MM.1S (cell line): ENCODE results near the gene COPB1.

Source experiments
- DNase-seq: peaks from one replicate; pipeline ENCODE4 v3.0.0-alpha.2; 2015
- H2AFZ ChIP-seq: fragments of 300-600 bp; sonication (generic); 2 replicates; pipeline ENCODE4 v1.6.0; 2016; ENCODE audit warnings: antibody characterized with exemption, low read length
- H3F3A ChIP-seq: fragments of 300-600 bp; sonication (generic); 2 replicates; pipeline ENCODE4 v1.6.1; 2016; ENCODE audit warnings: mild to moderate bottlenecking, antibody characterized with exemption, low read length, moderate library complexity, mixed read lengths; ENCODE audit not compliant: insufficient read depth
- H3K27ac ChIP-seq: fragments of 300-600 bp; sonication (generic); 2 replicates; pipeline ENCODE4 v1.5.1; 2016; ENCODE audit warnings: mild to moderate bottlenecking, low read length
- H3K27me3 ChIP-seq: fragments of 300-600 bp; sonication (generic); replicated peaks from 2 replicates; pipeline ENCODE4 v1.6.0; 2016; ENCODE audit warnings: low read length; ENCODE audit not compliant: insufficient read depth
- H3K36me3 ChIP-seq: fragments of 300-600 bp; sonication (generic); replicated peaks from 2 replicates; pipeline ENCODE4 v1.6.1; 2016; ENCODE audit warnings: mild to moderate bottlenecking, low read length, mixed read lengths; ENCODE audit not compliant: insufficient read depth
- H3K4me1 ChIP-seq: fragments of 300-600 bp; sonication (generic); 2 replicates; pipeline ENCODE4 v1.6.1; 2016; ENCODE audit warnings: low read length, mixed read lengths
- H3K4me2 ChIP-seq: fragments of 300-600 bp; sonication (generic); 2 replicates; pipeline ENCODE4 v1.6.0; 2016; ENCODE audit warnings: low read depth, low read length
- H3K4me3 ChIP-seq: fragments of 300-600 bp; sonication (generic); 2 replicates; pipeline ENCODE4 v1.5.1; 2016; ENCODE audit warnings: low read length, mixed read lengths
- H3K79me2 ChIP-seq: fragments of 300-600 bp; sonication (generic); 2 replicates; pipeline ENCODE4 v1.6.1; 2016; ENCODE audit warnings: mixed run types, low read length, mixed read lengths
- H3K9ac ChIP-seq: fragments of 300-600 bp; sonication (generic); 2 replicates; pipeline ENCODE4 v1.6.1; 2016; ENCODE audit warnings: low read length, mixed read lengths
- H3K9me2 ChIP-seq: fragments of 300-600 bp; sonication (generic); replicated peaks from 2 replicates; pipeline ENCODE4 v1.6.1; 2016; ENCODE audit warnings: mild to moderate bottlenecking, low read length, mixed read lengths; ENCODE audit not compliant: insufficient read depth
- H3K9me3 ChIP-seq: fragments of 300-600 bp; sonication (generic); replicated peaks from 2 replicates; pipeline ENCODE4 v1.6.1; 2016; ENCODE audit warnings: mild to moderate bottlenecking, low read length, mixed read lengths; ENCODE audit not compliant: insufficient read depth
- H4K20me1 ChIP-seq: fragments of 300-600 bp; sonication (generic); 2 replicates; pipeline ENCODE4 v1.6.1; 2016; ENCODE audit warnings: mild to moderate bottlenecking, low read length, moderate library complexity, mixed read lengths; ENCODE audit not compliant: insufficient read depth
- EZH2 ChIP-seq: fragments of 300-600 bp; sonication (generic); optimal IDR thresholded peaks from 2 replicates; pipeline ENCODE3; 2017; ENCODE audit warnings: low read depth, mild to moderate bottlenecking, antibody characterized with exemption, low read length, mixed read lengths
- EZH2phosphoT487 ChIP-seq: fragments of 300-600 bp; sonication (generic); IDR thresholded peaks from 2 replicates; pipeline ENCODE4 v1.6.1; 2018; ENCODE audit warnings: antibody characterized with exemption, low read length
- TF ChIP-seq, protein P1 (sequence below): fragments of 300-600 bp; sonication (generic); IDR thresholded peaks from 2 replicates; pipeline ENCODE4 v1.5.1; 2016; ENCODE audit warnings: antibody characterized with exemption, low read length, mixed read lengths

Gene COPB1

DNA sequence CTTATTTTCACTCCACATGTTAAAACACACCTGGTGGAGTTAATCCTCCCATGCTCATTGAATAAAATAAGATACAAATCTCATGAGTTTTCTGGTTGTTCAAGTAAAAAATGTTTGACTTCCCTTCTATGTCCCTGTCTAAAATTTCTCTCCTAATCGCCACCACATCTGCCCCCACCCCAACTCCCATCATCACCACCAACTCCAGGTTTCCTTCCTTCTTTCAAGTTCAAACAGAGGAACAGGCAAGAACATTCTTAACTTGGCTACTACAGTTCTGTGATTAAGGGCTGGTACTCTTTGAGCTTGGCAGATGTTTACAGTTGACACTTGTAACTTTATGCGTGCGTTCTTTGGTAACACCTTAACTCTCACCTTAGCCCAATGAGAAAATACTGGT lies 29.7 kb upstream of the COPB1 start:
- Histone ChIP-seq H3K9me2 (no peaks in the 10 kb centered on the region), H3K4me2 (no peak overlapping the region), H3K36me3 (no peaks in the 10 kb centered on the region), H2AFZ (no peak overlapping the region), H3K4me1 (no peaks in the 10 kb centered on the region), H3K27ac (no peak overlapping the region), H4K20me1 (no peaks in the 10 kb centered on the region), H3K9ac (no peak overlapping the region), H3K9me3 (no peaks in the 10 kb centered on the region), H3F3A (no peaks in the 10 kb centered on the region), H3K4me3 (no peak overlapping the region), H3K79me2 (no peaks in the 10 kb centered on the region), H3K27me3 (no peaks in the 10 kb centered on the region)
- TF ChIP-seq, protein P1, sequence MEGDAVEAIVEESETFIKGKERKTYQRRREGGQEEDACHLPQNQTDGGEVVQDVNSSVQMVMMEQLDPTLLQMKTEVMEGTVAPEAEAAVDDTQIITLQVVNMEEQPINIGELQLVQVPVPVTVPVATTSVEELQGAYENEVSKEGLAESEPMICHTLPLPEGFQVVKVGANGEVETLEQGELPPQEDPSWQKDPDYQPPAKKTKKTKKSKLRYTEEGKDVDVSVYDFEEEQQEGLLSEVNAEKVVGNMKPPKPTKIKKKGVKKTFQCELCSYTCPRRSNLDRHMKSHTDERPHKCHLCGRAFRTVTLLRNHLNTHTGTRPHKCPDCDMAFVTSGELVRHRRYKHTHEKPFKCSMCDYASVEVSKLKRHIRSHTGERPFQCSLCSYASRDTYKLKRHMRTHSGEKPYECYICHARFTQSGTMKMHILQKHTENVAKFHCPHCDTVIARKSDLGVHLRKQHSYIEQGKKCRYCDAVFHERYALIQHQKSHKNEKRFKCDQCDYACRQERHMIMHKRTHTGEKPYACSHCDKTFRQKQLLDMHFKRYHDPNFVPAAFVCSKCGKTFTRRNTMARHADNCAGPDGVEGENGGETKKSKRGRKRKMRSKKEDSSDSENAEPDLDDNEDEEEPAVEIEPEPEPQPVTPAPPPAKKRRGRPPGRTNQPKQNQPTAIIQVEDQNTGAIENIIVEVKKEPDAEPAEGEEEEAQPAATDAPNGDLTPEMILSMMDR, result no peak
- no peak for TF ChIP-seq EZH2phosphoT487
- no peak for TF ChIP-seq EZH2
- DNase-seq, result no peak

DNA sequence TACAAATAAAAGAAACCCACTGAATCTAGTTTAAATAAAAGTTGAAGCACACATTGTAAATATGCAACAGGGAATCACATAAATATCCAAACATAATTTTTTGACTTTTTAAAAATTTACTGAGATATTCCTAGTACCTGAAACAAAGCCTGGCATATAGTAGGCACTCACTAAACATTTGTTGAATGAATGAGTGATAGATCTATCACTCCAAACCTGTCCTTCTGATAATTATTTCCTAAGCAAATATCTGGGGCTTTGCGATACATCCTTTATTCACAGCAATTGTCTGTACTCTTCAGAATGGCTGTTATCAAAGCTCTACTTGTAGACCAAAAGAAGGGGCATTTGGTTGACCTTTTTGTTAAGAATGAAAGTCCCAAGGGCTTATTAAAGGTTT lies 23.2 kb upstream of the COPB1 start:
- TF ChIP-seq EZH2phosphoT487, result no peak
- no peak for TF ChIP-seq EZH2
- TF ChIP-seq, protein P1, result no peak
- Histone ChIP-seq H3F3A (peaks cover 7% of the 10 kb centered on the region), H3K27me3 (no peaks in the 10 kb centered on the region), H4K20me1 (no peaks in the 10 kb centered on the region), H3K27ac (no peak overlapping the region), H3K9me2 (no peaks in the 10 kb centered on the region), H2AFZ (no peak overlapping the region), H3K79me2 (peaks cover 24% of the 10 kb centered on the region), H3K9me3 (no peaks in the 10 kb centered on the region), H3K4me1 (no peaks in the 10 kb centered on the region), H3K4me3 (no peak overlapping the region), H3K4me2 (no peak overlapping the region), H3K9ac (no peak overlapping the region), H3K36me3 (no peaks in the 10 kb centered on the region)
- no peak for DNase-seq

DNA sequence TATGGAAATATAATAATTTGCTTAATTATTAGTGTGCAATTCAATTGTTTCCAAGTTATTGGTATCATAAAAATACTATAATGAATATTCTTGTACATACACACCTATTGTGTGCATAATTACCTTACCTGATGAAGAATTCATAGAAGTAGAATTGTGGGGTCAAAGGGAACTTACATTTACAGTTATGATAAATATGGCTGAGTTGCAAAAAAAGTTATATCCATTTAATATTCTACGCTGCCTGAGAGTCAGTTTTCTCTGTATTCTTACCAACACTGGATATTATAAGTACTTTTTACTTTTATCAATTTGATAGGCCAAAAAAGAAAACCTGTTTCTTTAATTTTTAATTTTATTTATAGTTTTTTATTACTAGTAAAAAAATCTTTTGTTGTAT lies 22.6 kb upstream of the COPB1 start:
- Histone ChIP-seq H3K4me1 (no peaks in the 10 kb centered on the region), H3K36me3 (peaks cover 2% of the 10 kb centered on the region), H3K79me2 (peaks cover 30% of the 10 kb centered on the region), H2AFZ (no peak overlapping the region), H3K27ac (no peak overlapping the region), H3K9ac (no peak overlapping the region), H3F3A (peaks cover 7% of the 10 kb centered on the region), H3K27me3 (no peaks in the 10 kb centered on the region), H3K9me2 (no peaks in the 10 kb centered on the region), H3K9me3 (no peaks in the 10 kb centered on the region), H3K4me3 (no peak overlapping the region), H4K20me1 (no peaks in the 10 kb centered on the region), H3K4me2 (no peak overlapping the region)
- TF ChIP-seq, protein P1, result no peak
- TF ChIP-seq EZH2phosphoT487, result no peak
- no peak for TF ChIP-seq EZH2
- DNase-seq, result no peak
